Upper lobe of left lung (tissue), 6 donors: ENCODE measurements around the gene ATP11A. TPM values are rescaled to one million over a fixed set of nuclear protein-coding genes. Genes with fewer than 3 reads are reported as not detected.
A peak's percentile ranks its signal among the peaks of the same experiment; 100 is the strongest.

Experiments
- ATAC-seq, 2 donors: fragments of 200-7000 bp; cut with Tn5 transposase; one replicate each; pipeline ENCODE4 v1.9.1; 2022; ENCODE audit warnings: mild to moderate bottlenecking in 2 of 2, moderate library complexity in 2 of 2; ENCODE audit not compliant: low FRiP score in 2 of 2
- DNase-seq, 2 donors: peaks; one replicate each; pipeline ENCODE4 v3.0.0-alpha.2; 2019 to 2020
- H3K27ac ChIP-seq, 4 donors: fragments of 200-600 bp; sonication (generic); one replicate each; pipeline ENCODE4 v1.5.1; 2016 to 2019
- H3K27me3 ChIP-seq, 4 donors: fragments of 200-600 bp; sonication (generic); one replicate each; pipeline ENCODE4 v1.5.1; 2017 to 2019
- H3K36me3 ChIP-seq, 4 donors: fragments of 200-600 bp; sonication (generic); one replicate each; pipeline ENCODE4 v1.5.1; 2016 to 2019
- H3K4me1 ChIP-seq, 4 donors: fragments of 200-600 bp; sonication (generic); one replicate each; pipeline ENCODE4 v1.5.1; 2018 to 2019
- H3K4me3 ChIP-seq, 4 donors: fragments of 200-600 bp; sonication (generic); one replicate each; pipeline ENCODE4 v1.5.1; 2017 to 2019; ENCODE audit warnings: mild to moderate bottlenecking in 2 of 4, moderate library complexity in 1 of 4
- H3K9me3 ChIP-seq, 4 donors: fragments of 200-600 bp; sonication (generic); one replicate each; pipeline ENCODE4 v1.5.1; 2018 to 2019
- CTCF ChIP-seq, 6 experiments: fragments of 450-650 bp in 4 of 6; fragments of 200-600 bp in 2 of 6; sonication (generic) in 2 of 6; IDR thresholded peaks; one replicate each; pipeline ENCODE4 v1.5.1; 2016 to 2019; ENCODE audit warnings: antibody characterized with exemption in 6 of 6
- EP300 ChIP-seq, 4 donors: sonication (generic); formaldehyde crosslinking; IDR thresholded peaks; one replicate each; pipeline ENCODE4 v1.5.1; 2017; ENCODE audit warnings: antibody characterized with exemption in 4 of 4, control low read depth in 2 of 4
- POLR2A ChIP-seq, 4 donors: fragments of 450-650 bp; IDR thresholded peaks; one replicate each; pipeline ENCODE4 v1.5.1; 2016 to 2017; ENCODE audit warnings: antibody characterized with exemption in 4 of 4, mild to moderate bottlenecking in 2 of 4
- POLR2AphosphoS5 ChIP-seq, 2 donors: sonication (generic); formaldehyde crosslinking; IDR thresholded peaks; one replicate each; pipeline ENCODE4 v1.5.1; 2017; ENCODE audit warnings: antibody characterized with exemption in 2 of 2
- WGBS, 2 donors: methylation state at CpG; one replicate each; pipeline ENCODE4 v1.1.5; 2017 to 2018; 5-methylcytosine and 5-hydroxymethylcytosine counted together
- total RNA-seq, 6 donors: library from RNA; depleted of rRNA in 4 of 6; stranded (reverse); fragments of >200 nt in 4 of 6; gene quantifications; one replicate each; pipeline versions ENCODE4 v1.1.0 to v1.2.1, GENCODE V29; 2016 to 2021
- donor health status: DM: no; HTN: no; CAD: no; lungs with moderate emphysema.
- donor health status: DM: no; HTN: yes; CAD: no; lungs with severe emphysema.

Gene ATP11A
- total RNA-seq, 6 donors from 2014 or later: 159 to 285 (median 260) TPM

- Histone ChIP-seq H3K9me3 (no peaks in the 10 kb centered on the region), H3K27me3 (no peaks in the 10 kb centered on the region), H3K4me1 (peaks cover 25 to 61% (median 51%) of the 10 kb centered on the region in 4 donors), H3K4me3 (no peak overlapping the region), H3K36me3 (no peaks in the 10 kb centered on the region), H3K27ac (peak overlapping the region; percentile 64 to 73 (median 67))
- ATAC-seq: no peak
- DNase-seq: peak; percentile 70 to 91
- 66 to 83% methylated on average over 19 to 20 of the region's 23 CpGs for WGBS, 2 donors
- TF ChIP-seq EP300 (IDR thresholded peaks at IDR 0.05) (no peak), POLR2AphosphoS5 (IDR thresholded peaks at IDR 0.05) (no peak), POLR2A (IDR thresholded peaks at IDR 0.05) (no peak), CTCF (IDR thresholded peaks at IDR 0.05) (no peak)
These were observed 75.2 kb downstream of the ATP11A start for GRCh38 chr13:112764864-112765561.

GRCh38 chr13:112765731-112766130 is 75.9 kb downstream of the ATP11A start:
- ATAC-seq (no peak), DNase-seq (no peak)
- Histone ChIP-seq H3K27ac (peak overlapping the region in 3 of 4 donors; percentile 65 to 73 (median 69)), H3K4me3 (no peak overlapping the region), H3K9me3 (no peaks in the 10 kb centered on the region), H3K36me3 (peaks cover 0 to 4% (median 0%) of the 10 kb centered on the region in 4 donors), H3K27me3 (no peaks in the 10 kb centered on the region), H3K4me1 (peaks cover 18 to 61% (median 51%) of the 10 kb centered on the region in 4 donors)
- TF ChIP-seq EP300 (IDR thresholded peaks at IDR 0.05) (no peak), CTCF (IDR thresholded peaks at IDR 0.05) (no peak)
- WGBS, 2 donors: 76 to 93% methylated on average over 24 of the region's 24 CpGs

- H3K9me3 ChIP-seq: no peaks in the 10 kb centered on the region
- no peak for ATAC-seq
- no peak for DNase-seq
- no peaks in the 10 kb centered on the region for H3K27me3 ChIP-seq
- peaks cover 0 to 4% (median 0%) of the 10 kb centered on the region in 4 donors for H3K36me3 ChIP-seq
- no peak overlapping the region for H3K4me3 ChIP-seq
- peaks cover 12 to 64% (median 52%) of the 10 kb centered on the region in 4 donors for H3K4me1 ChIP-seq
- TF ChIP-seq POLR2AphosphoS5 (IDR thresholded peaks at IDR 0.05): no peak
- no peak for TF ChIP-seq EP300 (IDR thresholded peaks at IDR 0.05)
- TF ChIP-seq POLR2A (IDR thresholded peaks at IDR 0.05): no peak
- TF ChIP-seq CTCF (IDR thresholded peaks at IDR 0.05): no peak
- peak overlapping the region in 2 of 4 donors; percentile 69 to 73 for H3K27ac ChIP-seq
- WGBS, 2 donors: 80 to 100% methylated on average over 1 to 6 of the region's 6 CpGs
These were observed 76.5 kb downstream of the ATP11A start for GRCh38 chr13:112766336-112766735.

DNA sequence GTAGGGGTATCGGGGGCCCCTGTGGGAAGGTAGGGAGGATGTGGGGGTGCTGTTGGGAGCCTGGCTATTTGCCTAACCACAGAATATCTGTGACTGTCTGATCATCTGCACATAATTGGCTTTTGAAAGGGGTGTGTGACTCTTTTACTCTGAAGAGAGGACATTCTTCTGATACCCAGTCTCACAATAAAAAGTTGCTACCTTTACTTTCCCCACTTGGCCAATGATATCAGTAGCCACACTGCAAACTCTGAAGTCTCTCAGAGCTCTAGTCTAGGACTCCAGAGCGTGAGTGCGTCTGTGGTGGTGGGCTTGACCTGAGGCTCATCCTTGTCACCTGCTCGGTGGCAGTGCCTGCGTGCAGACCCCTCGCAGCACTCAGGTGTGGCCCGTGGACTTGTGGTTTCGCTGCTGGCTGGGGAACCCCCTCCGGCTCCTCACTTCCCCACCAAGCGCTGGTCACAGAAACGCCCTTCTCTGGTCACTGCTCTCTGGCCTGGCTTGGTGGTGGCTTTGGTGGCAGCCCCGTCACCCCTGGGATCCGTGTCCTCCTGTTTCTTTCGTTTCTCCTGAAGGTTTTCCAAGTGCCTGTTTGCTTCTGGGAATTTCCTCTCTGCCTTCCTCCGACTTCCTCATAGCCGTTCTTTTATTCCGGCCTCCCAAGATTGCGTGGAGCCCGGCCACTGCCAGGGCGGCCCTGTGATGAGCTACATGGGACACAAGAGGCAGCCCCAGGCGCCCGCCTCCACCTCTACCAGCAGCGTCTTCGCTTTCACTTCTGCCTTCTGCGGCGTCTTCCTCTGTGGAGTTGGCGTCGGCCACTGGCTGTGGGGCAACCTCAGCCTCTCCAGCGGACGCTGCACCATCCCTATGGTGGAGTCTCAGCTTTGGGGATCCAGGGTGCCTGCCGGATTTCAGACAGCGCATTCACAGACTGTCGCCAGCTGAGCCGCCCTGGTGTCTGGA is 78.0 kb downstream of the ATP11A start:
- peaks cover 6 to 67% (median 49%) of the 10 kb centered on the region in 4 donors for H3K4me1 ChIP-seq
- H3K9me3 ChIP-seq: no peaks in the 10 kb centered on the region
- peaks cover 0 to 4% (median 0%) of the 10 kb centered on the region in 4 donors for H3K36me3 ChIP-seq
- TF ChIP-seq EP300 (IDR thresholded peaks at IDR 0.05) (no peak), CTCF (IDR thresholded peaks at IDR 0.05) (no peak)
- ATAC-seq (peak; percentile 61 to 82), DNase-seq (peak; percentile 78 to 85)
- peak overlapping the region in 2 of 4 donors; percentile 3 for H3K4me3 ChIP-seq
- peak overlapping the region; percentile 23 to 71 (median 45) for H3K27ac ChIP-seq
- 65 to 68% methylated on average over 33 to 34 of the region's 34 CpGs for WGBS, 2 donors
- H3K27me3 ChIP-seq: no peaks in the 10 kb centered on the region
